Nephron (organoid): ENCODE results near the gene CNPY1.

Experiments
- H3K27ac Mint-ChIP-seq, 3 experiments: 2 replicates each; pipeline ENCODE4 v1.8.0; 2020; ENCODE audit warnings: mixed read lengths in 3 of 3, mild to moderate bottlenecking in 2 of 3, moderate library complexity in 1 of 3
- H3K27me3 Mint-ChIP-seq: 2 replicates; pipeline ENCODE4 v1.8.0; 2021; ENCODE audit warnings: low read depth, mild to moderate bottlenecking, moderate library complexity, mixed read lengths
- H3K36me3 Mint-ChIP-seq: 2 replicates; pipeline ENCODE4 v1.8.0; 2020; ENCODE audit warnings: low read depth, mixed read lengths
- H3K4me1 Mint-ChIP-seq: 2 replicates; pipeline ENCODE4 v1.8.0; 2020; ENCODE audit warnings: mixed read lengths
- H3K4me3 Mint-ChIP-seq, 3 experiments: 2 replicates each; pipeline ENCODE4 v1.8.0; 2020; ENCODE audit warnings: mild to moderate bottlenecking in 3 of 3, mixed read lengths in 3 of 3, moderate library complexity in 2 of 3
- H3K9me3 Mint-ChIP-seq: 2 replicates; pipeline ENCODE4 v1.8.0; 2020; ENCODE audit warnings: mixed read lengths
- CTCF ChIP-seq, 3 experiments: fragments of 200-600 bp; sonication (generic); IDR thresholded peaks; one replicate each; pipeline ENCODE4 v1.5.0; 2021; ENCODE audit warnings: antibody characterized with exemption in 3 of 3; ENCODE audit not compliant: unreplicated experiment in 3 of 3

Gene CNPY1

GRCh38 chr7:155581107-155581830 is 34.9 kb upstream of the CNPY1 start:
- Mint-ChIP-seq H3K27ac (no peak overlapping the region), H3K4me1 (peaks cover 6% of the 10 kb centered on the region)

DNA sequence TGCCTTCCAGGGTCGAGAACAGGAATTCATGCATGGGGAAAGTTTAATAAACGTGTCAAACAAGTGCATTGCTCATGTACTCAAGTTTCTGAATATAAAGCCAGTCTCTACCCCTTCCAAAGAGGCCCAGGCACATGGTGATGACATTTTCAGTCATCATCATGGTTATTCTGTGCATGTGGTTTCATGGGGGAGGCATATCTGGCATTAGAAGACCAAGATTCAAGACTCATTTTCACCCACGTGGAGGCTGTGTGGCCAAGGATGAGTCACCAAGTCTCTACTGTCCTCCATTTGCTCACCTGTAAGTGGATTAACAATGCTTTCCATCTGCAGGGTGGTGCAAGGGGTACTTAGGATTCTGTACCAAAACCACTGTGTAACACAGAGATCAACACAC is 34.0 kb upstream of the CNPY1 start:
- no peak overlapping the region for H3K4me3 Mint-ChIP-seq
- no peak for TF ChIP-seq CTCF (IDR thresholded peaks at IDR 0.05; ENCODE audit: unreplicated experiment in 3 of 3)

More at GRCh38 chr7:155581107-155581830, 34.9 kb upstream of the CNPY1 start:
- H3K36me3 Mint-ChIP-seq, result no peaks in the 10 kb centered on the region
- no peak overlapping the region for H3K4me3 Mint-ChIP-seq
- TF ChIP-seq CTCF (IDR thresholded peaks at IDR 0.05; ENCODE audit: unreplicated experiment in 3 of 3), result no peak
- peaks cover 8% of the 10 kb centered on the region for H3K27me3 Mint-ChIP-seq
- H3K9me3 Mint-ChIP-seq, result no peaks in the 10 kb centered on the region

GRCh38 chr7:155579565-155579964 is 33.2 kb upstream of the CNPY1 start:
- Mint-ChIP-seq H3K36me3 (no peaks in the 10 kb centered on the region), H3K9me3 (no peaks in the 10 kb centered on the region), H3K4me1 (peaks cover 2% of the 10 kb centered on the region), H3K27me3 (peaks cover 4% of the 10 kb centered on the region), H3K27ac (no peak overlapping the region), H3K4me3 (no peak overlapping the region)
- TF ChIP-seq CTCF (IDR thresholded peaks at IDR 0.05; ENCODE audit: unreplicated experiment in 3 of 3), result no peak

More for the DNA sequence above, 34.0 kb upstream of the CNPY1 start:
- H3K4me1 Mint-ChIP-seq, result peaks cover 2% of the 10 kb centered on the region
- H3K36me3 Mint-ChIP-seq, result no peaks in the 10 kb centered on the region
- no peak overlapping the region for H3K27ac Mint-ChIP-seq
- peaks cover 4% of the 10 kb centered on the region for H3K27me3 Mint-ChIP-seq
- no peaks in the 10 kb centered on the region for H3K9me3 Mint-ChIP-seq

- no peak for TF ChIP-seq CTCF (IDR thresholded peaks at IDR 0.05; ENCODE audit: unreplicated experiment in 3 of 3)
- Mint-ChIP-seq H3K4me1 (peaks cover 4% of the 10 kb centered on the region), H3K9me3 (no peaks in the 10 kb centered on the region), H3K4me3 (no peak overlapping the region), H3K27me3 (peaks cover 4% of the 10 kb centered on the region), H3K27ac (no peak overlapping the region), H3K36me3 (no peaks in the 10 kb centered on the region)
These were observed 31.7 kb upstream of the CNPY1 start for GRCh38 chr7:155578016-155578415.

DNA sequence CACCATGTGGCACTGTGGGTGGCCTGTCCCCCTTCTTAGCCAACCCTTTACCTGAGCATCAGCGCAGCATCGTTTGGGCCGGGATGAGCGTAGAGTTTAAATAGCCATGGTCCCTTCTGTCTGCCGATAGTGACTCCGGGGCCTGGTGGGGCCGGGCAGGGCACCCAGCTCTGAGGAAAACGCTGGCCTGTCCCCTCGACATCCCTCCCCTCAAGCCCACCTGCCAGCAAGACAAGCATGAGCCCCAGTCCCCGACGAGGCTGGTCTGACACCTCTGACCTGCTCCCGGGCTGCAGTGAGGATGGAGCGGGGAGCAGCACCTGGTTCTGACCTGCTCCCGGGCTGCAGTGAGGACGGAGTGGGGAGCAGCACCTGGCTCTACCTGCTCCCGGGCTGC is 31.1 kb upstream of the CNPY1 start:
- Mint-ChIP-seq H3K36me3 (no peaks in the 10 kb centered on the region), H3K27me3 (peaks cover 8% of the 10 kb centered on the region), H3K9me3 (no peaks in the 10 kb centered on the region), H3K4me1 (peaks cover 4% of the 10 kb centered on the region), H3K27ac (no peak overlapping the region), H3K4me3 (no peak overlapping the region)
- no peak for TF ChIP-seq CTCF (IDR thresholded peaks at IDR 0.05; ENCODE audit: unreplicated experiment in 3 of 3)

DNA sequence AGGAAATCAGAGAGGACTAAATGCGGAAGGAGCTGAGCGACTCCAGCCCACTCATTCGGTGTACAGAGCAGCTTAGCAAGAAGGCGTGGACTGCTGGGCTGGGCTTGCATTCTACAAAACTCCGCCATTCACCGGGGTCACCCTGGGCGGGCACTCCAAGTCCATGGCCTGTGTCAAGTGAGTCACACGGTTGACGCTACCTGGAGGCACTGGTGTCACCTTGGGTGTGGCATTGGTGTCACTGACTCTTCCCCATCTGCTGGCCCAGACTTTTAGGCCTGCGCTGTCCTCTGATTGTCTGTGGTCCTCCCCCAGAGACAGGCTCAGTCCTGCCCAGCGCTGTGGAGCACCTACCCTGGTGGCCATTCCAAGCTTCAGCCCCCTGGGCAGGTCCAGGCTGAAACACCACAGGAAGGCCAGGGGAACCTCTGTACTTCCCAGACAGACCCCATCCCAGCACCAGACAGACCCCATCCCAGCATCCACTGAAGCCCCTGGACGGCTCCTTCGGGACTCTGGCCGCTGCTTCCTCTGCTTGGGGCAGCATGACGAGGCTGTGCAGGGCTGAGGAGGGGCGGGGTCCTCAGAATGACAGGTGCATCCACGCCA is 30.6 kb upstream of the CNPY1 start:
- Mint-ChIP-seq H3K27me3 (peaks cover 9% of the 10 kb centered on the region), H3K27ac (no peak overlapping the region), H3K4me3 (no peak overlapping the region), H3K4me1 (peaks cover 4% of the 10 kb centered on the region), H3K9me3 (no peaks in the 10 kb centered on the region), H3K36me3 (no peaks in the 10 kb centered on the region)
- TF ChIP-seq CTCF (IDR thresholded peaks at IDR 0.05; ENCODE audit: unreplicated experiment in 3 of 3), result no peak
